Nephron (organoid): ENCODE data around the gene MSI2.

ENCODE experiments used
- H3K27ac Mint-ChIP-seq, 3 experiments: 2 replicates each; pipeline ENCODE4 v1.8.0; 2020; ENCODE audit warnings: mixed read lengths in 3 of 3, mild to moderate bottlenecking in 2 of 3, moderate library complexity in 1 of 3
- H3K27me3 Mint-ChIP-seq: 2 replicates; pipeline ENCODE4 v1.8.0; 2021; ENCODE audit warnings: low read depth, mild to moderate bottlenecking, moderate library complexity, mixed read lengths
- H3K36me3 Mint-ChIP-seq: 2 replicates; pipeline ENCODE4 v1.8.0; 2020; ENCODE audit warnings: low read depth, mixed read lengths
- H3K4me1 Mint-ChIP-seq: 2 replicates; pipeline ENCODE4 v1.8.0; 2020; ENCODE audit warnings: mixed read lengths
- H3K4me3 Mint-ChIP-seq, 3 experiments: 2 replicates each; pipeline ENCODE4 v1.8.0; 2020; ENCODE audit warnings: mild to moderate bottlenecking in 3 of 3, mixed read lengths in 3 of 3, moderate library complexity in 2 of 3
- H3K9me3 Mint-ChIP-seq: 2 replicates; pipeline ENCODE4 v1.8.0; 2020; ENCODE audit warnings: mixed read lengths
- CTCF ChIP-seq, 3 experiments: fragments of 200-600 bp; sonication (generic); IDR thresholded peaks; one replicate each; pipeline ENCODE4 v1.5.0; 2021; ENCODE audit warnings: antibody characterized with exemption in 3 of 3; ENCODE audit not compliant: unreplicated experiment in 3 of 3

The MSI2 gene

DNA sequence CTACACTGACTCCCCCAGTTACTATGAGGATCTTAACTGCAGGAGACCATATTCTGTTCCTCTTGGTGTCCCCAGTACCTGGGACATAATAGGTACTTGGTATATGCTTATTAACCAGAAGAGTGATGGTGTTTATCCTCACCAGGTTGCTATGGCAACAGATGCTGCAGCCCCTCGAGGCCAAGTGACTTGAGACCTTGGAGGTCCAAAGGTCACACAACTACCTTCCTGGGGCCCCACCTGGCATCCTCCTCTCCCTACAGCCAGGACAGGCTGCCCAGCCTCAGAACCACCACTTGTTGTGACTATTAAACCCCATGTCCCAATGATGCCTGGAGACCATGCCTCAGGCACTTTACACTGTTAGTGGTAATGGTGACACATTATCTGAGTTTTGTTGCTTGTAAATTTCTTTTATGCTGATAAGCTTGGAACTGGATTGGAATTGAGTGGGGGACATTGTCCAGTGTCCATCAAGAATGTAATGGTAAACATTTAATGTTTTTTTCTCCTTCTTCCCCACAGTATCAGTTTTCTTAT is 299.4 kb downstream of the MSI2 start:
- H3K27ac Mint-ChIP-seq = peak overlapping the region; percentile 32 to 93 (median 72)
- H3K9me3 Mint-ChIP-seq = no peaks in the 10 kb centered on the region
- H3K27me3 Mint-ChIP-seq = peaks cover 85% of the 10 kb centered on the region
- peaks cover 88% of the 10 kb centered on the region for H3K4me1 Mint-ChIP-seq
- no peak for TF ChIP-seq CTCF (IDR thresholded peaks at IDR 0.05; ENCODE audit: unreplicated experiment in 3 of 3)
- no peaks in the 10 kb centered on the region for H3K36me3 Mint-ChIP-seq
- peak overlapping the region in 1 of 3 experiments; percentile 43 for H3K4me3 Mint-ChIP-seq

- Mint-ChIP-seq H3K4me1 (peaks cover 84% of the 10 kb centered on the region), H3K9me3 (no peaks in the 10 kb centered on the region), H3K4me3 (no peak overlapping the region), H3K27ac (peak overlapping the region; percentile 32 to 93 (median 66)), H3K27me3 (peaks cover 79% of the 10 kb centered on the region), H3K36me3 (no peaks in the 10 kb centered on the region)
- TF ChIP-seq CTCF (IDR thresholded peaks at IDR 0.05; ENCODE audit: unreplicated experiment in 3 of 3) = no peak
Measured at GRCh38 chr17:57556320-57556719, 300.0 kb downstream of the MSI2 start.

- H3K36me3 Mint-ChIP-seq = no peaks in the 10 kb centered on the region
- H3K9me3 Mint-ChIP-seq = no peaks in the 10 kb centered on the region
- peaks cover 79% of the 10 kb centered on the region for H3K4me1 Mint-ChIP-seq
- no peak for TF ChIP-seq CTCF (IDR thresholded peaks at IDR 0.05; ENCODE audit: unreplicated experiment in 3 of 3)
- H3K27ac Mint-ChIP-seq = peak overlapping the region in 2 of 3 experiments; percentile 66 to 93
- no peak overlapping the region for H3K4me3 Mint-ChIP-seq
- H3K27me3 Mint-ChIP-seq = peaks cover 74% of the 10 kb centered on the region
Measured at GRCh38 chr17:57556977-57557376, 300.7 kb downstream of the MSI2 start.

GRCh38 chr17:57557416-57557815 is 301.1 kb downstream of the MSI2 start:
- H3K4me1 Mint-ChIP-seq = peaks cover 78% of the 10 kb centered on the region
- H3K27ac Mint-ChIP-seq = peak overlapping the region; percentile 78 to 93 (median 85)
- H3K36me3 Mint-ChIP-seq = no peaks in the 10 kb centered on the region
- peak overlapping the region in 1 of 3 experiments; percentile 20 for H3K4me3 Mint-ChIP-seq
- TF ChIP-seq CTCF (IDR thresholded peaks at IDR 0.05; ENCODE audit: unreplicated experiment in 3 of 3) = no peak
- no peaks in the 10 kb centered on the region for H3K9me3 Mint-ChIP-seq
- peaks cover 70% of the 10 kb centered on the region for H3K27me3 Mint-ChIP-seq

DNA sequence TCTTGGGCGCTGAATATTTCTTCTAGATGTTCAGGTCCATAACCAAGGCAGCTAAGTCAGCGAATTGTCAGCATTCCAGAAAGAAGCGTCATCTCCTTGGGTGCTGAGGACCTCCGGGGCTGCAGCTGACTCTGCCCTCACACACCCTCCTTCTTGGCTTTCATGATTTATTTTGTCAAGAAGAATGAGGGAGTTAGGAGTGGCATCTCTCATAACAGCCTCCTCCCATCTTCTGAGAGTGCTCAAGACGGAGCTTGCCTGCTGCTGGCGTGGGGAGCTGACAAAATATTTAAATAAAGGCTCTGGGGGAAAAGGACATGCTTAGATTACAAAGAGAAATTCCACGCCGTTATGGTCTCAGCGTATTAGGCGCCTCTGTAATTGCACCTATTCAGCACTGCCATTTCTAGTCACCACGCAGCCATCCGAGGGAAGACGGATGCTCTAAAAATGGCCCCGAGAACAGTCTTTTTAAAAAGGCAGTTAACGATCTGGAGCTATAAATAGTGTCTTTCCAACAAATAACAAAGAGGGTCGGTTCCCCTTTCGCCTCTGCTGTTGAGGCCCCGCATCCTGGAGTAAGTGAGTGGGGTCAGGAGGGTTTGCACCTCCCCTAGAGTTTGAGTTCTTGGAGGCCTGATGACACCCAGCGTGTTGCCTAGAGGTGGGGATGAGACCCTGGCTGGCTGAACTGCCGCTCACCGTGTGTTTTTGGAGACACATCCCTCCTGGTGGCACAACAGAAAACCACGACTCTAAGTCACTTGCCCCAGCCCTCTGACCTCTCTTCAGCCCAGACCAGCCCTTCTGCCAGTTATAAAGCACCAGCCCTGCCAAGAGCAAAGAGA is 301.7 kb downstream of the MSI2 start:
- peak overlapping the region; percentile 78 to 93 (median 85) for H3K27ac Mint-ChIP-seq
- peak overlapping the region in 2 of 3 experiments; percentile 5 to 20 for H3K4me3 Mint-ChIP-seq
- TF ChIP-seq CTCF (IDR thresholded peaks at IDR 0.05; ENCODE audit: unreplicated experiment in 3 of 3) = no peak
- H3K9me3 Mint-ChIP-seq = no peaks in the 10 kb centered on the region
- no peaks in the 10 kb centered on the region for H3K36me3 Mint-ChIP-seq
- peaks cover 65% of the 10 kb centered on the region for H3K27me3 Mint-ChIP-seq
- peaks cover 72% of the 10 kb centered on the region for H3K4me1 Mint-ChIP-seq
